ENCODE results near the gene TRIM26. TPM values are rescaled to one million over a fixed set of nuclear protein-coding genes. Genes with fewer than 3 reads are reported as not detected.
A peak's percentile ranks its signal among the peaks of the same experiment; 100 is the strongest.

TRIM26 gene
- total and polyA plus RNA-seq, 2 of the 13 experiments (the other 11 are each of a cell fraction or from before 2014, with no cell fraction given), result 27.1 to 38.7 TPM

GRCh38 chr6:30143780-30144179 lies 69.4 kb downstream of the TRIM26 start:
- FAIRE-seq, result no peak

GRCh38 chr6:30142665-30143064 lies 70.5 kb downstream of the TRIM26 start:
- no peak for TF ChIP-seq ZNF224 (CRISPR knock-in tag; IDR thresholded peaks at IDR 0.05)
- TF ChIP-seq HES4 (CRISPR knock-in tag; IDR thresholded peaks at IDR 0.05; ENCODE audit: borderline replicate concordance), result no peak
- TF ChIP-seq, protein P1, sequence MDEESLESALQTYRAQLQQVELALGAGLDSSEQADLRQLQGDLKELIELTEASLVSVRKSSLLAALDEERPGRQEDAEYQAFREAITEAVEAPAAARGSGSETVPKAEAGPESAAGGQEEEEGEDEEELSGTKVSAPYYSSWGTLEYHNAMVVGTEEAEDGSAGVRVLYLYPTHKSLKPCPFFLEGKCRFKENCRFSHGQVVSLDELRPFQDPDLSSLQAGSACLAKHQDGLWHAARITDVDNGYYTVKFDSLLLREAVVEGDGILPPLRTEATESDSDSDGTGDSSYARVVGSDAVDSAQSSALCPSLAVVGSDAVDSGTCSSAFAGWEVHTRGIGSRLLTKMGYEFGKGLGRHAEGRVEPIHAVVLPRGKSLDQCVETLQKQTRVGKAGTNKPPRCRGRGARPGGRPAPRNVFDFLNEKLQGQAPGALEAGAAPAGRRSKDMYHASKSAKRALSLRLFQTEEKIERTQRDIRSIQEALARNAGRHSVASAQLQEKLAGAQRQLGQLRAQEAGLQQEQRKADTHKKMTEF (CRISPR knock-in tag; IDR thresholded peaks at IDR 0.05), result no peak
- TF ChIP-seq BHLHE40 (IDR thresholded peaks at IDR 0.05; ENCODE audit: low read length), result no peak
- TF ChIP-seq ZNF30 (CRISPR knock-in tag; IDR thresholded peaks at IDR 0.05), result no peak
- no peak for TF ChIP-seq NFIB (CRISPR knock-in tag; IDR thresholded peaks at IDR 0.05; ENCODE audit: borderline replicate concordance)
- TF ChIP-seq ISL2 (CRISPR knock-in tag; IDR thresholded peaks at IDR 0.05), result no peak
- TF ChIP-seq, protein P2, sequence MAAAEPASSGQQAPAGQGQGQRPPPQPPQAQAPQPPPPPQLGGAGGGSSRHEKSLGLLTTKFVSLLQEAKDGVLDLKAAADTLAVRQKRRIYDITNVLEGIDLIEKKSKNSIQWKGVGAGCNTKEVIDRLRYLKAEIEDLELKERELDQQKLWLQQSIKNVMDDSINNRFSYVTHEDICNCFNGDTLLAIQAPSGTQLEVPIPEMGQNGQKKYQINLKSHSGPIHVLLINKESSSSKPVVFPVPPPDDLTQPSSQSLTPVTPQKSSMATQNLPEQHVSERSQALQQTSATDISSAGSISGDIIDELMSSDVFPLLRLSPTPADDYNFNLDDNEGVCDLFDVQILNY (CRISPR knock-in tag; conservative IDR thresholded peaks at IDR 0.05), result no peak
- TF ChIP-seq PHF8 (CRISPR knock-in tag; IDR thresholded peaks at IDR 0.05), result no peak
- POLR2A ChIA-PET, result interaction anchor here (0.8 kb wide), 1 partner anchor 41 kb away, joined by 3 read pairs; no protein-coding TSS in a partner anchor
- Histone ChIP-seq H2AFZ (ENCODE audit: low read length) (no peak overlapping the region), H3K79me2 (ENCODE audit: insufficient read depth, low read length) (no peaks in the 10 kb centered on the region), H3K27ac (ENCODE audit: extremely low read length, insufficient read depth, low read length) (no peak overlapping the region), H3K36me3 (replicated peaks in 1 of 2; ENCODE audit: control insufficient read depth in 1 of 2, insufficient read depth in 2 of 2, low read length in 2 of 2) (no peaks in the 10 kb centered on the region), H3K27me3 (ENCODE audit: control insufficient read depth in 1 of 2, insufficient read depth in 2 of 2, low read length in 2 of 2) (no peaks in the 10 kb centered on the region; a peak in 1 of 5 replicates), H3K4me3 (replicated peaks in 1 of 3; ENCODE audit: insufficient read depth in 1 of 3, low read depth in 2 of 3, low read length in 3 of 3) (no peak overlapping the region), H3K4me1 (ENCODE audit: insufficient read depth, low read length) (peaks cover 36% of the 10 kb centered on the region), H3K9me3 (ENCODE audit: low read length) (no peaks in the 10 kb centered on the region), H3K4me2 (ENCODE audit: low read depth, low read length) (no peak overlapping the region), H4K20me1 (ENCODE audit: insufficient read depth, low read length) (no peaks in the 10 kb centered on the region), H3K9ac (ENCODE audit: insufficient read depth, low read depth, low read length) (no peak overlapping the region)
- intact Hi-C loops (cut with micrococcal nuclease; ENCODE audit: unreplicated experiment) (no loop called here), in situ Hi-C loops (cut with HindIII; ENCODE audit: extremely low pct_ligation_motif_present, low pct_unique_long_range_greater_than_20kb) (no loop called here)
- BruUV-seq (replicated peaks), result no TSS peak
- FAIRE-seq (no peak), DNase-seq (ENCODE audit: low spot score) (no peak), ATAC-seq (no peak)
- 46% methylated on average over 3 of the region's 3 CpGs for WGBS (ENCODE audit: low lambda C conversion rate)
- CTCF ChIA-PET (ENCODE audit: low intra/inter-chr PET ratio, low total read pairs), result no interaction called here

More at GRCh38 chr6:30143780-30144179, 69.4 kb downstream of the TRIM26 start:
- intact Hi-C loops (cut with micrococcal nuclease; ENCODE audit: unreplicated experiment) (no loop called here), in situ Hi-C loops (cut with HindIII; ENCODE audit: extremely low pct_ligation_motif_present, low pct_unique_long_range_greater_than_20kb) (no loop called here)
- H3K4me1 ChIP-seq (ENCODE audit: insufficient read depth, low read length), result peaks cover 31% of the 10 kb centered on the region
- no peaks in the 10 kb centered on the region for H3K79me2 ChIP-seq (ENCODE audit: insufficient read depth, low read length)
- peak overlapping the region; percentile 79 for H2AFZ ChIP-seq (ENCODE audit: low read length)
- H4K20me1 ChIP-seq (ENCODE audit: insufficient read depth, low read length), result no peaks in the 10 kb centered on the region
- no peak overlapping the region for H3K9ac ChIP-seq (ENCODE audit: insufficient read depth, low read depth, low read length)
- no peak overlapping the region for H3K27ac ChIP-seq (ENCODE audit: extremely low read length, insufficient read depth, low read length)
- ATAC-seq (peak; percentile 60; the same call in 2 of the 3 replicates), DNase-seq (ENCODE audit: low spot score) (no peak)
- H3K4me2 ChIP-seq (ENCODE audit: low read depth, low read length), result peak overlapping the region; percentile 67
- BruUV-seq (replicated peaks), result no TSS peak
- no peaks in the 10 kb centered on the region; a peak in 1 of 5 replicates for H3K27me3 ChIP-seq (ENCODE audit: control insufficient read depth in 1 of 2, insufficient read depth in 2 of 2, low read length in 2 of 2)
- TF ChIP-seq HNRNPL (IDR thresholded peaks at IDR 0.05; ENCODE audit: low read depth, low read length) (no peak), PLRG1 (conservative IDR thresholded peaks at IDR 0.05) (no peak)
- POLR2A ChIA-PET, result interaction anchor here (1.9 kb wide), 1 partner anchor 20 kb away, joined by 4 read pairs; no protein-coding TSS in a partner anchor
- WGBS (ENCODE audit: low lambda C conversion rate), result 3% methylated on average over 2 of the region's 2 CpGs
- no peaks in the 10 kb centered on the region for H3K9me3 ChIP-seq (ENCODE audit: low read length)
- H3K4me3 ChIP-seq (replicated peaks in 1 of 3; ENCODE audit: insufficient read depth in 1 of 3, low read depth in 2 of 3, low read length in 3 of 3), result no peak overlapping the region
- no peaks in the 10 kb centered on the region for H3K36me3 ChIP-seq (replicated peaks in 1 of 2; ENCODE audit: control insufficient read depth in 1 of 2, insufficient read depth in 2 of 2, low read length in 2 of 2)
- CTCF ChIA-PET (ENCODE audit: low intra/inter-chr PET ratio, low total read pairs), result no interaction called here
